ENCODE data around the gene KLHL14.
A peak's percentile ranks its signal among the peaks of the same experiment; 100 is the strongest.

Gene KLHL14

GRCh38 chr18:32769586-32770053, 3.2 kb downstream of the KLHL14 start:
- no peak for DNase-seq

GRCh38 chr18:32769071-32769585, 3.7 kb downstream of the KLHL14 start:
- no peak for DNase-seq

GRCh38 chr18:32767400-32767799, 5.4 kb downstream of the KLHL14 start:
- no peak for DNase-seq

GRCh38 chr18:32764611-32765244, 8.1 kb downstream of the KLHL14 start:
- no peak for DNase-seq

- DNase-seq, result no peak
Observed at GRCh38 chr18:32763293-32763692, 9.5 kb downstream of the KLHL14 start.

- no peak for DNase-seq
Observed at GRCh38 chr18:32761231-32761630, 11.6 kb downstream of the KLHL14 start.

- DNase-seq, result no peak
Observed at GRCh38 chr18:32760391-32760790, 12.4 kb downstream of the KLHL14 start.

GRCh38 chr18:32759611-32760167, 13.1 kb downstream of the KLHL14 start:
- DNase-seq, result no peak

- DNase-seq, result no peak
Observed at GRCh38 chr18:32754508-32755263, 18.1 kb downstream of the KLHL14 start.

- DNase-seq, result no peak
Observed at GRCh38 chr18:32753656-32754260, 19.1 kb downstream of the KLHL14 start.

- DNase-seq, result no peak
Observed at GRCh38 chr18:32750328-32750727, 22.5 kb downstream of the KLHL14 start.

GRCh38 chr18:32749809-32750208, 23.0 kb downstream of the KLHL14 start:
- no peak for DNase-seq

GRCh38 chr18:32742579-32742978, 30.2 kb downstream of the KLHL14 start:
- DNase-seq, result peak; percentile 47

- DNase-seq, result peak; percentile 63
Observed at GRCh38 chr18:32735781-32736180, 37.0 kb downstream of the KLHL14 start.

- no peak for DNase-seq
Observed at GRCh38 chr18:32734442-32734841, 38.4 kb downstream of the KLHL14 start.

GRCh38 chr18:32732165-32732564, 40.7 kb downstream of the KLHL14 start:
- DNase-seq, result no peak

- DNase-seq, result peak; percentile 47
Observed at GRCh38 chr18:32730620-32731091, 42.2 kb downstream of the KLHL14 start.

- DNase-seq, result no peak
Observed at GRCh38 chr18:32730068-32730467, 42.8 kb downstream of the KLHL14 start.

- no peak for DNase-seq
Observed at GRCh38 chr18:32724071-32724749, 48.6 kb downstream of the KLHL14 start.

GRCh38 chr18:32722279-32722678, 50.5 kb downstream of the KLHL14 start:
- no peak for DNase-seq

GRCh38 chr18:32717126-32717525, 55.7 kb downstream of the KLHL14 start:
- no peak for DNase-seq

- peak; percentile 93 for DNase-seq
Observed at GRCh38 chr18:32714571-32715148, 58.2 kb downstream of the KLHL14 start.
